PFSK-1 (cell line): ENCODE results near the gene JPH2.

Experiments used
- FOXP2 ChIP-seq: optimal IDR thresholded peaks from 2 replicates; pipeline ENCODE3; 2011; ENCODE audit warnings: borderline replicate concordance, control low read depth, inconsistent platforms; ENCODE audit not compliant: insufficient read depth; ENCODE audit errors: extremely low read length, extremely low read depth
- POLR2AphosphoS5 ChIP-seq: IDR thresholded peaks from 2 replicates; pipeline ENCODE4 v1.6.1; 2012; ENCODE audit warnings: low read depth, mild to moderate bottlenecking, control low read depth, low read length, moderate library complexity
- SIN3A ChIP-seq: IDR thresholded peaks from 2 replicates; pipeline ENCODE4 v1.6.1; 2012; ENCODE audit warnings: mild to moderate bottlenecking, low read length, moderate library complexity, borderline replicate concordance; ENCODE audit not compliant: insufficient read depth
- TAF1 ChIP-seq: IDR thresholded peaks from 2 replicates; pipeline ENCODE4 v1.6.1; 2012; ENCODE audit warnings: low read length, control low read depth, borderline replicate concordance; ENCODE audit not compliant: insufficient read depth
- TF ChIP-seq, protein P1 (sequence below), 2 experiments: IDR thresholded peaks; 2 replicates each; pipeline versions ENCODE4 v1.6.1 to v1.8.0; 2011 to 2012; ENCODE audit warnings: low read depth in 2 of 2, low read length in 2 of 2, control low read depth in 1 of 2, inconsistent platforms in 1 of 2, mild to moderate bottlenecking in 1 of 2, moderate library complexity in 1 of 2; ENCODE audit not compliant: insufficient read depth in 1 of 2

DNA sequence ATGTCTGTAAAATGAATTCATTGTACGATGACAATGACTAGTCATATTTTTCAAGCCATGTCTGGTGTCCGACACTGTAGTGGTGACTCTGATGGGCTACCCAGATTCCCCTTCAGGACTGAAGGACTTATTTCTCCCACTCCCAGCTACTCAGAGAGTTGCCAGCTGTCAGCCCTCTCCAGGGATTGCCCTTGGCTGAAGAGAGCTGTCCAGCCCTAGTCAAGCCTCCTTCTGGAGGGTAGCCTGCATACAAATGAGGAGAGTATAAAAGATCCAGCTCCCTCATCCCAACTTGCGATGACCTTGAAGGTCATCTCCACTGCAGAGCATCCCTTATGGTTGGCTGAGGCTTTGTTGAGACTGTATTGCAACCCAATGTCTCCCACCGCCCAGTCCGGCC lies 29.9 kb downstream of the JPH2 start:
- TF ChIP-seq, protein P1, sequence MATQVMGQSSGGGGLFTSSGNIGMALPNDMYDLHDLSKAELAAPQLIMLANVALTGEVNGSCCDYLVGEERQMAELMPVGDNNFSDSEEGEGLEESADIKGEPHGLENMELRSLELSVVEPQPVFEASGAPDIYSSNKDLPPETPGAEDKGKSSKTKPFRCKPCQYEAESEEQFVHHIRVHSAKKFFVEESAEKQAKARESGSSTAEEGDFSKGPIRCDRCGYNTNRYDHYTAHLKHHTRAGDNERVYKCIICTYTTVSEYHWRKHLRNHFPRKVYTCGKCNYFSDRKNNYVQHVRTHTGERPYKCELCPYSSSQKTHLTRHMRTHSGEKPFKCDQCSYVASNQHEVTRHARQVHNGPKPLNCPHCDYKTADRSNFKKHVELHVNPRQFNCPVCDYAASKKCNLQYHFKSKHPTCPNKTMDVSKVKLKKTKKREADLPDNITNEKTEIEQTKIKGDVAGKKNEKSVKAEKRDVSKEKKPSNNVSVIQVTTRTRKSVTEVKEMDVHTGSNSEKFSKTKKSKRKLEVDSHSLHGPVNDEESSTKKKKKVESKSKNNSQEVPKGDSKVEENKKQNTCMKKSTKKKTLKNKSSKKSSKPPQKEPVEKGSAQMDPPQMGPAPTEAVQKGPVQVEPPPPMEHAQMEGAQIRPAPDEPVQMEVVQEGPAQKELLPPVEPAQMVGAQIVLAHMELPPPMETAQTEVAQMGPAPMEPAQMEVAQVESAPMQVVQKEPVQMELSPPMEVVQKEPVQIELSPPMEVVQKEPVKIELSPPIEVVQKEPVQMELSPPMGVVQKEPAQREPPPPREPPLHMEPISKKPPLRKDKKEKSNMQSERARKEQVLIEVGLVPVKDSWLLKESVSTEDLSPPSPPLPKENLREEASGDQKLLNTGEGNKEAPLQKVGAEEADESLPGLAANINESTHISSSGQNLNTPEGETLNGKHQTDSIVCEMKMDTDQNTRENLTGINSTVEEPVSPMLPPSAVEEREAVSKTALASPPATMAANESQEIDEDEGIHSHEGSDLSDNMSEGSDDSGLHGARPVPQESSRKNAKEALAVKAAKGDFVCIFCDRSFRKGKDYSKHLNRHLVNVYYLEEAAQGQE (IDR thresholded peaks at IDR 0.05; ENCODE audit: insufficient read depth in 1 of 2, low read depth in 2 of 2, low read length in 2 of 2) = no peak
- TF ChIP-seq POLR2AphosphoS5 (no peak), SIN3A (no peak), TAF1 (no peak), FOXP2 (no peak)
